SU-DHL-6 (cell line): ENCODE measurements around the gene YIPF6.

Experiments
- EZH2phosphoT487 ChIP-seq: fragments of 200-600 bp; sonication (generic), shearing (Covaris generic); conservative IDR thresholded peaks from 2 replicates; pipeline ENCODE4 v1.6.1; 2018; ENCODE audit warnings: mild to moderate bottlenecking, antibody characterized with exemption, low read length, moderate library complexity, mixed read lengths
- TF ChIP-seq, protein P1 (sequence below): fragments of 200-600 bp; sonication (generic); IDR thresholded peaks from one replicate; pipeline ENCODE4 v1.5.1; 2017; ENCODE audit warnings: antibody characterized with exemption, mild to moderate bottlenecking, low read length, moderate library complexity; ENCODE audit not compliant: insufficient read depth, poor library complexity, severe bottlenecking

DNA sequence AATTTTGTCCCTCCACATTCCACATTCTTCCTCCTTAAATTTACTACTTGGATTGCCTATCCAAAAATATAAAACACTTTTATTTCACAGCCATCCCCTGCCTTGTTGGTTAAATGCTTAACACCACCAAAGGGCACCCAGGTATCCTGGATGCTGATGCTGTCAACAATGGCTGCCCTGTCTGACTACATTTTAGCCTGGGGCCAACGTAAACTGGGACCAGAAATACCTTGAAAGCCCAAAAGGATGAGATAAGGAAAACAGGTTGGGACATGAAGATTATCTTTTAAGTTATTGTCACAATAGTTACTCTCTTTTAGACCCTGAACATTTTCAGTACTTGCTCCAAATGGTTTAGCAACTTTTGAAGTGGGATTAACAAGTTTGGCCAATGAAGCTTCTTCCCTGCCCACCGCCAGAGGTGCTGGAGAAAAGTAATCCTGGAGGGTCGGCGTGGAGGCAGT is 775 bp upstream of the YIPF6 start:
- TF ChIP-seq, protein P1, sequence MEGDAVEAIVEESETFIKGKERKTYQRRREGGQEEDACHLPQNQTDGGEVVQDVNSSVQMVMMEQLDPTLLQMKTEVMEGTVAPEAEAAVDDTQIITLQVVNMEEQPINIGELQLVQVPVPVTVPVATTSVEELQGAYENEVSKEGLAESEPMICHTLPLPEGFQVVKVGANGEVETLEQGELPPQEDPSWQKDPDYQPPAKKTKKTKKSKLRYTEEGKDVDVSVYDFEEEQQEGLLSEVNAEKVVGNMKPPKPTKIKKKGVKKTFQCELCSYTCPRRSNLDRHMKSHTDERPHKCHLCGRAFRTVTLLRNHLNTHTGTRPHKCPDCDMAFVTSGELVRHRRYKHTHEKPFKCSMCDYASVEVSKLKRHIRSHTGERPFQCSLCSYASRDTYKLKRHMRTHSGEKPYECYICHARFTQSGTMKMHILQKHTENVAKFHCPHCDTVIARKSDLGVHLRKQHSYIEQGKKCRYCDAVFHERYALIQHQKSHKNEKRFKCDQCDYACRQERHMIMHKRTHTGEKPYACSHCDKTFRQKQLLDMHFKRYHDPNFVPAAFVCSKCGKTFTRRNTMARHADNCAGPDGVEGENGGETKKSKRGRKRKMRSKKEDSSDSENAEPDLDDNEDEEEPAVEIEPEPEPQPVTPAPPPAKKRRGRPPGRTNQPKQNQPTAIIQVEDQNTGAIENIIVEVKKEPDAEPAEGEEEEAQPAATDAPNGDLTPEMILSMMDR, result no peak
- TF ChIP-seq EZH2phosphoT487, result no peak
